Stomach (tissue), 19 donors: ENCODE results near the gene GRHL3. TPM values are rescaled to one million over a fixed set of nuclear protein-coding genes. Genes with fewer than 3 reads are reported as not detected.
"Not testable (repeated sequence)": the region's sequence is repeated elsewhere in the genome, so short reads cannot be mapped to it uniquely, and the experiment has no call there.

Experiments used
- DNase-seq, 2 donors: peaks; one replicate each; pipeline versions ENCODE4 v3.0.0 to v3.0.0-alpha.2; 2013 to 2019
- H3K27ac ChIP-seq, 5 donors: fragments of 200-600 bp in 4 of 5; sonication (generic) in 4 of 5; one replicate each; pipeline ENCODE4 v1.5.1; 2013 to 2019; ENCODE audit warnings: mild to moderate bottlenecking in 1 of 5, moderate library complexity in 1 of 5
- H3K27me3 ChIP-seq, 3 donors: fragments of 200-600 bp; sonication (generic); one replicate each; pipeline ENCODE4 v1.5.1; 2017 to 2019; ENCODE audit warnings: mixed run types in 1 of 3
- H3K36me3 ChIP-seq, 4 donors: fragments of 200-600 bp; sonication (generic); 1 replicate in 3 of 4; 2 replicates in 1 of 4; pipeline ENCODE4 v1.5.1; 2016 to 2019
- H3K4me1 ChIP-seq, 4 donors: fragments of 200-600 bp; sonication (generic); one replicate each; pipeline ENCODE4 v1.5.1; 2016 to 2019
- H3K4me3 ChIP-seq, 4 donors: fragments of 200-600 bp; sonication (generic) in 3 of 4; one replicate each; pipeline ENCODE4 v1.5.1; 2016 to 2019; ENCODE audit warnings: mild to moderate bottlenecking in 1 of 4
- H3K9me3 ChIP-seq, 4 donors: fragments of 200-600 bp; sonication (generic); one replicate each; pipeline ENCODE4 v1.5.1; 2016 to 2019
- EP300 ChIP-seq: sonication (generic); formaldehyde crosslinking; IDR thresholded peaks from one replicate; pipeline ENCODE4 v1.6.1; 2017; ENCODE audit warnings: antibody characterized with exemption
- POLR2A ChIP-seq, 4 donors: fragments of 450-650 bp; IDR thresholded peaks; one replicate each; pipeline ENCODE4 v1.6.1; 2016; ENCODE audit warnings: antibody characterized with exemption in 4 of 4, control low read depth in 2 of 4, mild to moderate bottlenecking in 1 of 4, moderate library complexity in 1 of 4
- POLR2AphosphoS5 ChIP-seq, 3 donors: sonication (generic); formaldehyde crosslinking; IDR thresholded peaks; one replicate each; pipeline ENCODE4 v1.6.1; 2016; ENCODE audit warnings: antibody characterized with exemption in 3 of 3
- WGBS, 5 donors: extraction: QIAGEN DNeasy Blood & Tissue Kit in 3 of 5; methylation state at CpG; one replicate each; pipeline versions ENCODE4 v1.1.5 to v1.1.7; 2013 to 2018; 5-methylcytosine and 5-hydroxymethylcytosine counted together
- intact Hi-C: fragments of 100-400 bp; cut with DNase I; formaldehyde crosslinking; loops from one replicate; pipeline ENCODE4 v1.15.1; 2023; ENCODE audit warnings: low total_unique reads
- long read RNA-seq, 10 donors: transcript quantifications; one replicate each; lab custom pipeline, GENCODE V29; 2026
- polyA plus RNA-seq, 3 donors: library from polyadenylated mRNA; stranded (reverse); fragments of 200-250 nt; gene quantifications; one replicate each; pipeline ENCODE4 v1.2.3, GENCODE V29; 2013
- total RNA-seq, 5 donors: library from RNA; depleted of rRNA; stranded (reverse); fragments of >200 nt; gene quantifications; one replicate each; pipeline versions ENCODE4 v1.1.0 to v1.2.3, GENCODE V29; 2014 to 2016
- TF ChIP-seq, protein P1 (sequence below), 7 experiments: fragments of 450-650 bp in 4 of 7; fragments of 200-600 bp in 3 of 7; sonication (generic) in 3 of 7; IDR thresholded peaks; one replicate each; pipeline ENCODE4 v1.5.1; 2016 to 2019; ENCODE audit warnings: antibody characterized with exemption in 7 of 7, control low read depth in 2 of 7, mild to moderate bottlenecking in 1 of 7
- donor health status: healthy with polysubstance abuse.
- donor health status: Bipolar disorder and iron deficiency.
- donor health status: healthy.

Gene GRHL3
- total RNA-seq (under 1 TPM in 1 of 5 donors, not detected in 4; 0.73 TPM), polyA plus RNA-seq (10 to 100 TPM in 1 of 3 donors, under 1 TPM in 2; 0.19 to 13.9 (median 0.61) TPM)
- long read RNA-seq, donor 1 = 0 reads
- long read RNA-seq, donor 2 = 0 reads
- long read RNA-seq, donor 3 = 0 reads
- long read RNA-seq, donor 4 = 0 reads
- long read RNA-seq, donor 5 = 0 reads
- long read RNA-seq, donor 6 = 0 reads
- long read RNA-seq, donor 7 = 0 reads
- long read RNA-seq, donor 8 = 0 reads
- long read RNA-seq, donor 9 = 0 reads
- long read RNA-seq, donor 10 = 0 reads

DNA sequence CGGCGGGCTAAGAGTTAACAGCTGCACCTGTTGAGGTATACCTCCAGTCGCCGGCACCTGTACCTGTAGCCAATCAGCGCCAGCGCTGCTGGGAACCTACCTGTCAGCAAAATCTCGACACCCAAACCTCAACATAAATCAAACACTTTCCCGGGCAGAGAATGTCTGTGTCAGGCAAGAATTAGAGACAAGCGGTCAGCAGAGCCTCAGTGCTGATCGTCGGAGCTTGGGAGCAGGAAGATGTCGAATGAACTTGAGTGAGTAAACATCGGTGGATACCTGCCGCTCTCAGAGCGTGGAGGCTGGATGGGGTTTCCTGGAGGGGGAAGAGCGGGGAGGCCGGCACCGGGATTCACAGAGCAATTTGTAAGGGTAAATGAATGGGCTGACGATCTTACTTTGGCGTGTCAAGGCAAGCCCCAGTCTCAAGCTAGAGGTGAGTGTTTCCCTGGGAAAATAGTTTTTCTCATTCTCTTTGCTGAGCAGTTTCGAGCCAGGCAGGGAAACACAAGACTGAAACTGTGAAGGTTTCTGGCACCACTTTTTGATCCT is at the start of gene GRHL3:
TSS of gene GRHL3 (plus strand) at position 46 of the 552 bp plus-strand sequence. CDS start at position 241, 195 bp downstream.
- DNase-seq = peak; percentile 75 to 84
- whole genome bisulfite sequencing, 5 donors = 3 to 10% (median 6%) methylated on average over 21 of the region's 21 CpGs
- peaks cover 0 to 30% (median 5%) of the 10 kb centered on the region in 3 donors for H3K27me3 ChIP-seq
- H3K36me3 ChIP-seq = no peaks in the 10 kb centered on the region
- no peaks in the 10 kb centered on the region for H3K9me3 ChIP-seq
- peak within 1 kb of the TSS in 1 of 5 donors; percentile 25 for H3K27ac ChIP-seq
- H3K4me3 ChIP-seq = peak within 1 kb of the TSS; percentile 20 to 36 (median 26)
- peaks cover 28 to 48% (median 38%) of the 10 kb centered on the region in 4 donors for H3K4me1 ChIP-seq
- intact Hi-C loops = no loop called here
- TF ChIP-seq EP300 (no peak), POLR2A (IDR thresholded peaks at IDR 0.05) (no peak), POLR2AphosphoS5 (IDR thresholded peaks at IDR 0.05) (no peak)
- TF ChIP-seq, protein P1, sequence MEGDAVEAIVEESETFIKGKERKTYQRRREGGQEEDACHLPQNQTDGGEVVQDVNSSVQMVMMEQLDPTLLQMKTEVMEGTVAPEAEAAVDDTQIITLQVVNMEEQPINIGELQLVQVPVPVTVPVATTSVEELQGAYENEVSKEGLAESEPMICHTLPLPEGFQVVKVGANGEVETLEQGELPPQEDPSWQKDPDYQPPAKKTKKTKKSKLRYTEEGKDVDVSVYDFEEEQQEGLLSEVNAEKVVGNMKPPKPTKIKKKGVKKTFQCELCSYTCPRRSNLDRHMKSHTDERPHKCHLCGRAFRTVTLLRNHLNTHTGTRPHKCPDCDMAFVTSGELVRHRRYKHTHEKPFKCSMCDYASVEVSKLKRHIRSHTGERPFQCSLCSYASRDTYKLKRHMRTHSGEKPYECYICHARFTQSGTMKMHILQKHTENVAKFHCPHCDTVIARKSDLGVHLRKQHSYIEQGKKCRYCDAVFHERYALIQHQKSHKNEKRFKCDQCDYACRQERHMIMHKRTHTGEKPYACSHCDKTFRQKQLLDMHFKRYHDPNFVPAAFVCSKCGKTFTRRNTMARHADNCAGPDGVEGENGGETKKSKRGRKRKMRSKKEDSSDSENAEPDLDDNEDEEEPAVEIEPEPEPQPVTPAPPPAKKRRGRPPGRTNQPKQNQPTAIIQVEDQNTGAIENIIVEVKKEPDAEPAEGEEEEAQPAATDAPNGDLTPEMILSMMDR (IDR thresholded peaks at IDR 0.05) = no peak

DNA sequence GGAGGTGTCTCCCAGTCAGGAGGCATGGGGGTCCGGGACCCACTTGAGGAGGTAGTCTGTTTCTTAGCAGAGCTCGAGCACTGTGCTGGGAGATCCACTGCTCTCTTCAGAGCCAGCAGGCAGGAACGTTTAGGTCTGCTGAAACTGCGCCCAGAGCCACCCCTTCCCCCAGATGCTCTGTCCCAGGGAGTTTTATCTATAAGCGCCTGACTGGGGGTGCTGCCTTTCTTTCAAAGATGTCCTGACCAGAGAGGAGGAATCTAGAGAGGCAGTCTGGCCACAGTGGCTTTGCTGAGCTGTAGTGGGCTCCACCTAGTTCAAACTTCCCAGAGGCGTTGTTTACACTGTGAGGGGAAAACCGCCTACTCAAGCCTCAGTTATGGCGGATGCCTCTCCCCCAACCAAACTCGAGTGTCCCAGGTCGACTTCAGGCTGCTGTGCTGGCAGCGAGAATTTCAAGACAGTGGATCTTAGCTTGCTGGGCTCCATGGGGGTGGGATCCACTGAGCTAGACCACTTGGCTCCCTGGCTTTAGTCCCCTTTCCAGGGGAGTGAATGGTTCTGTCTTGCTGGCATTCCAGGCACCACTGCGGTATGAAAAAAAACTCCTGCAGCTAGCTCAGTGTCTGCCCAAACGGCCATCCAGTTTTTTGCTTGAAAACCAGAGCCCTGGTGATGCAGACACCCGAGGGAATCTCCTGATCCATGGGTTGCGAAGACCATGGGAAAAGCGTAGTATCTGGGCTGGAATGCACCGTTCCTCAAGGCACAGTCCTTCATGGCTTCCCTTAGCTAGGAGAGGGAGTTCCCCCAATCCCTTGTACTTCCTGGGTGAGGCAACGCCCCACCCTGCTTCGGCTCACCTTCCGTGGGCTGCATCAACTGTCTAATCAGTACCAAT is 44.7 kb upstream of the GRHL3 start:
- DNase-seq, H3K4me3 ChIP-seq, H3K27ac ChIP-seq, H3K4me1 ChIP-seq, intact Hi-C loops, H3K36me3 ChIP-seq: not testable (repeated sequence)
- H3K9me3 ChIP-seq = peaks cover 0 to 13% (median 4%) of the 10 kb centered on the region in 4 donors
- WGBS, 5 donors = 71 to 82% (median 73%) methylated on average over 19 to 20 of the region's 20 CpGs
- peaks cover 0 to 35% (median 4%) of the 10 kb centered on the region in 3 donors for H3K27me3 ChIP-seq

DNA sequence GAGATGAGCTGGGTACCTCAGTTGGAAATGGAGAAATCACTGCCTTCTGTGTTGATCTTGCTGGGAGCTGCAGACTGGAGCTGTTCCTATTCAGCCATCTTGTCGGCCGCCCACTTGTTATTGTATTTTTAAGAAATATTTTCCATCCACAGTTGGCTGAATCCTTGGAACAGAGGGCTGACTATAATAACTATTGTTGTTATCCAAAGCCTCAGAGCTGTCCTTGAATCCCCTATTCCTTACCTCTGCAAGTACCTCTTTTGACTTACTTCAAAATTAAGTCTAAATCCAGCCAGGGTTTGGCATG is 44.1 kb upstream of the GRHL3 start:
- intact Hi-C loops = no loop called here
- WGBS, 5 donors = 86 to 94% (median 93%) methylated on average over 2 of the region's 2 CpGs
- H3K9me3 ChIP-seq = peaks cover 0 to 13% (median 4%) of the 10 kb centered on the region in 4 donors
- H3K27me3 ChIP-seq = peaks cover 0 to 35% (median 4%) of the 10 kb centered on the region in 3 donors
- no peak overlapping the region for H3K27ac ChIP-seq
- TF ChIP-seq POLR2AphosphoS5 (IDR thresholded peaks at IDR 0.05) (no peak), EP300 (no peak), POLR2A (IDR thresholded peaks at IDR 0.05) (no peak)
- TF ChIP-seq, protein P1 (IDR thresholded peaks at IDR 0.05) = no peak
- no peak for DNase-seq
- no peak overlapping the region for H3K4me3 ChIP-seq
- no peaks in the 10 kb centered on the region for H3K36me3 ChIP-seq
- no peaks in the 10 kb centered on the region for H3K4me1 ChIP-seq

DNA sequence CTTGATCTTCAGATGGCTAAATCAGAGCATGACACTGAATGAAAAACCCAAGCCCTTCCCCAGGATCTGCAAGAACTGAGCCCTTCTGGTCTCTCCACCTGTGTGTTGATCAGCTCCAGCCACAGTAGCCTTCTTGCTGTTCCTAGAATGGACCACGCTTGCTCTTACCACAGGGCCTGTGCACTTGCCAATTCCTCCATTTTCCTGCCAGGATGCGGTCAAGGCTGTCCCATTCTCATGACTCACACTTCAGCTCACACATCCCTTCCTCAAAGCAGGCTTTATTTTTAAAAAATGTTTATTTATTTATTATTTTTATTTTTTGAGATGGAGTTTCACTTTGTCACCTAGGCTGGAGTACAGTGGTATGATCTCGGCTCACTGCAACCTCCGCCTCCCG is 43.6 kb upstream of the GRHL3 start:
- no peak for DNase-seq
- Histone ChIP-seq H3K36me3 (no peaks in the 10 kb centered on the region), H3K4me3 (no peak overlapping the region), H3K27ac (no peak overlapping the region), H3K9me3 (peaks cover 0 to 13% (median 4%) of the 10 kb centered on the region in 4 donors), H3K27me3 (peaks cover 0 to 35% (median 4%) of the 10 kb centered on the region in 3 donors), H3K4me1 (no peaks in the 10 kb centered on the region)
- intact Hi-C loops = no loop called here
- TF ChIP-seq POLR2AphosphoS5 (IDR thresholded peaks at IDR 0.05) (no peak), POLR2A (IDR thresholded peaks at IDR 0.05) (no peak), EP300 (no peak)
- TF ChIP-seq, protein P1 (IDR thresholded peaks at IDR 0.05) = no peak
- WGBS, 5 donors = 89 to 95% (median 93%) methylated on average over 5 of the region's 5 CpGs
